SU-DHL-6 (cell line): Measurements from ENCODE around the gene TRIM24.

ENCODE experiments used
- H2AFZ ChIP-seq: fragments of 200-600 bp; sonication (generic); 2 replicates; pipeline ENCODE4 v1.6.1; 2014; ENCODE audit warnings: low read depth, mild to moderate bottlenecking, moderate library complexity, mixed read lengths, antibody characterized with exemption, low read length; ENCODE audit not compliant: severe bottlenecking
- H3F3A ChIP-seq: fragments of 200-600 bp; shearing (Covaris generic); 2 replicates; pipeline ENCODE4 v1.6.0; 2016; ENCODE audit warnings: antibody characterized with exemption, mild to moderate bottlenecking; ENCODE audit not compliant: insufficient read depth
- H3K27ac ChIP-seq: fragments of 200-600 bp; sonication (generic); 2 replicates; pipeline ENCODE4 v1.5.1; 2016; ENCODE audit warnings: low read depth, mild to moderate bottlenecking, low read length, moderate library complexity, mixed read lengths
- H3K27me3 ChIP-seq: fragments of 200-600 bp; sonication (generic), shearing (Covaris generic); 2 replicates; pipeline ENCODE4 v1.6.0; 2014; ENCODE audit warnings: mild to moderate bottlenecking, low read length
- H3K36me3 ChIP-seq: fragments of 200-600 bp; sonication (generic); 2 replicates; pipeline ENCODE4 v1.6.1; 2014; ENCODE audit warnings: mild to moderate bottlenecking, low read length, mixed read lengths
- H3K4me2 ChIP-seq: fragments of 300-600, 200-600 bp; shearing (Covaris generic), sonication (generic); 2 replicates; pipeline ENCODE4 v1.6.0; 2014; ENCODE audit warnings: low read length, low read depth, mild to moderate bottlenecking; ENCODE audit not compliant: poor library complexity, severe bottlenecking
- H3K4me3 ChIP-seq: fragments of 200-600 bp; sonication (generic); 2 replicates; pipeline ENCODE4 v1.5.1; 2014; ENCODE audit warnings: antibody characterized with exemption, low read length, mild to moderate bottlenecking, mixed read lengths; ENCODE audit not compliant: insufficient read depth, poor library complexity, severe bottlenecking
- H3K79me2 ChIP-seq: fragments of 200-600 bp; sonication (generic); 2 replicates; pipeline ENCODE4 v1.6.1; 2014; ENCODE audit warnings: mild to moderate bottlenecking, low read length, moderate library complexity; ENCODE audit not compliant: insufficient read depth
- H3K9ac ChIP-seq: fragments of 200-600 bp; sonication (generic); 2 replicates; pipeline ENCODE4 v1.7.0; 2014; ENCODE audit warnings: mild to moderate bottlenecking, low read length
- H3K9me2 ChIP-seq: fragments of 200-600 bp; sonication (generic); replicated peaks from 2 replicates; pipeline ENCODE4 v1.6.1; 2014; ENCODE audit warnings: low read length; ENCODE audit not compliant: insufficient read depth
- H3K9me3 ChIP-seq: fragments of 200-600 bp; sonication (generic); 2 replicates; pipeline ENCODE4 v1.6.1; 2014; ENCODE audit warnings: low read length, mixed read lengths; ENCODE audit not compliant: insufficient read depth
- H4K20me1 ChIP-seq: fragments of 200-600 bp; sonication (generic); 2 replicates; pipeline ENCODE4 v1.6.1; 2014; ENCODE audit warnings: low read depth, mild to moderate bottlenecking, antibody characterized with exemption, low read length, moderate library complexity, mixed read lengths
- EZH2phosphoT487 ChIP-seq: fragments of 200-600 bp; sonication (generic), shearing (Covaris generic); conservative IDR thresholded peaks from 2 replicates; pipeline ENCODE4 v1.6.1; 2018; ENCODE audit warnings: mild to moderate bottlenecking, antibody characterized with exemption, low read length, moderate library complexity, mixed read lengths
- TF ChIP-seq, protein P1 (sequence below): fragments of 200-600 bp; sonication (generic); IDR thresholded peaks from one replicate; pipeline ENCODE4 v1.5.1; 2017; ENCODE audit warnings: antibody characterized with exemption, mild to moderate bottlenecking, low read length, moderate library complexity; ENCODE audit not compliant: insufficient read depth, poor library complexity, severe bottlenecking

Gene TRIM24

GRCh38 chr7:138564365-138564764, 104.3 kb downstream of the TRIM24 start:
- H3K27ac ChIP-seq = no peak overlapping the region
- H3K4me2 ChIP-seq = no peak overlapping the region
- H3F3A ChIP-seq = no peaks in the 10 kb centered on the region
- no peaks in the 10 kb centered on the region for H3K27me3 ChIP-seq
- H3K9ac ChIP-seq = no peak overlapping the region
- peaks cover 53% of the 10 kb centered on the region for H3K36me3 ChIP-seq
- no peak for TF ChIP-seq EZH2phosphoT487
- TF ChIP-seq, protein P1, sequence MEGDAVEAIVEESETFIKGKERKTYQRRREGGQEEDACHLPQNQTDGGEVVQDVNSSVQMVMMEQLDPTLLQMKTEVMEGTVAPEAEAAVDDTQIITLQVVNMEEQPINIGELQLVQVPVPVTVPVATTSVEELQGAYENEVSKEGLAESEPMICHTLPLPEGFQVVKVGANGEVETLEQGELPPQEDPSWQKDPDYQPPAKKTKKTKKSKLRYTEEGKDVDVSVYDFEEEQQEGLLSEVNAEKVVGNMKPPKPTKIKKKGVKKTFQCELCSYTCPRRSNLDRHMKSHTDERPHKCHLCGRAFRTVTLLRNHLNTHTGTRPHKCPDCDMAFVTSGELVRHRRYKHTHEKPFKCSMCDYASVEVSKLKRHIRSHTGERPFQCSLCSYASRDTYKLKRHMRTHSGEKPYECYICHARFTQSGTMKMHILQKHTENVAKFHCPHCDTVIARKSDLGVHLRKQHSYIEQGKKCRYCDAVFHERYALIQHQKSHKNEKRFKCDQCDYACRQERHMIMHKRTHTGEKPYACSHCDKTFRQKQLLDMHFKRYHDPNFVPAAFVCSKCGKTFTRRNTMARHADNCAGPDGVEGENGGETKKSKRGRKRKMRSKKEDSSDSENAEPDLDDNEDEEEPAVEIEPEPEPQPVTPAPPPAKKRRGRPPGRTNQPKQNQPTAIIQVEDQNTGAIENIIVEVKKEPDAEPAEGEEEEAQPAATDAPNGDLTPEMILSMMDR = no peak
- no peaks in the 10 kb centered on the region for H3K9me2 ChIP-seq
- H3K4me3 ChIP-seq = no peak overlapping the region
- no peaks in the 10 kb centered on the region for H3K79me2 ChIP-seq
- no peaks in the 10 kb centered on the region for H4K20me1 ChIP-seq
- H3K9me3 ChIP-seq = peaks cover 12% of the 10 kb centered on the region
- H2AFZ ChIP-seq = no peak overlapping the region

GRCh38 chr7:138565071-138565450, 105.0 kb downstream of the TRIM24 start:
- H2AFZ ChIP-seq = no peak overlapping the region
- no peak overlapping the region for H3K27ac ChIP-seq
- H3K27me3 ChIP-seq = no peaks in the 10 kb centered on the region
- H3K4me3 ChIP-seq = no peak overlapping the region
- H3F3A ChIP-seq = no peaks in the 10 kb centered on the region
- no peak overlapping the region for H3K4me2 ChIP-seq
- H4K20me1 ChIP-seq = no peaks in the 10 kb centered on the region
- peaks cover 54% of the 10 kb centered on the region for H3K36me3 ChIP-seq
- H3K9me3 ChIP-seq = peaks cover 12% of the 10 kb centered on the region
- TF ChIP-seq EZH2phosphoT487 = no peak
- TF ChIP-seq, protein P1 = no peak
- H3K9me2 ChIP-seq = no peaks in the 10 kb centered on the region
- H3K9ac ChIP-seq = no peak overlapping the region
- no peaks in the 10 kb centered on the region for H3K79me2 ChIP-seq

GRCh38 chr7:138565451-138566114, 105.5 kb downstream of the TRIM24 start:
- H3F3A ChIP-seq = no peaks in the 10 kb centered on the region
- no peaks in the 10 kb centered on the region for H3K27me3 ChIP-seq
- H3K4me2 ChIP-seq = no peak overlapping the region
- H3K4me3 ChIP-seq = no peak overlapping the region
- H4K20me1 ChIP-seq = no peaks in the 10 kb centered on the region
- H3K79me2 ChIP-seq = no peaks in the 10 kb centered on the region
- TF ChIP-seq, protein P1 = no peak
- no peak for TF ChIP-seq EZH2phosphoT487
- peaks cover 54% of the 10 kb centered on the region for H3K36me3 ChIP-seq
- peaks cover 12% of the 10 kb centered on the region for H3K9me3 ChIP-seq
- H3K27ac ChIP-seq = no peak overlapping the region
- H3K9ac ChIP-seq = no peak overlapping the region
- no peak overlapping the region for H2AFZ ChIP-seq
- no peaks in the 10 kb centered on the region for H3K9me2 ChIP-seq
